Activated naive CD4-positive, alpha-beta T cell treated with anti-CD3 and anti-CD28 coated beads for 36 hours (primary cell): ENCODE measurements around the gene CCDC87. TPM values are rescaled to one million over a fixed set of nuclear protein-coding genes. Genes with fewer than 3 reads are reported as not detected.

ENCODE experiments used
- CTCF ChIA-PET: fragments of 350-600 bp; sonication (Branson Sonifier 250); formaldehyde crosslinking; loops from one replicate; lab custom pipeline; 2021; ENCODE audit warnings: antibody characterized with exemption; lab: Charles Lee
- DNase-seq: peaks from one replicate; pipeline ENCODE4 v3.0.0-alpha.2; 2020
- H3K27ac Mint-ChIP-seq: one replicate; pipeline ENCODE4 v1.8.0; 2021; ENCODE audit warnings: mild to moderate bottlenecking, mixed read lengths
- H3K27me3 Mint-ChIP-seq: one replicate; pipeline ENCODE4 v1.8.0; 2021; ENCODE audit warnings: low read depth, mixed read lengths
- H3K36me3 Mint-ChIP-seq: one replicate; pipeline ENCODE4 v1.8.0; 2021; ENCODE audit warnings: low read depth, mixed read lengths
- H3K4me1 Mint-ChIP-seq: one replicate; pipeline ENCODE4 v1.8.0; 2021; ENCODE audit warnings: low read depth, mixed read lengths
- H3K4me3 Mint-ChIP-seq: one replicate; pipeline ENCODE4 v1.8.0; 2021; ENCODE audit warnings: mild to moderate bottlenecking, moderate library complexity, mixed read lengths
- H3K9me3 Mint-ChIP-seq: one replicate; pipeline ENCODE4 v1.8.0; 2021; ENCODE audit warnings: mixed read lengths
- intact Hi-C: fragments of 100-400 bp; cut with micrococcal nuclease; formaldehyde crosslinking; loops from one replicate; pipeline ENCODE4 v1.15.1; 2023
- total RNA-seq, 2 experiments: library from RNA; stranded (reverse); gene quantifications; one replicate each; pipeline ENCODE4 v1.2.3, GENCODE V29; 2021

The CCDC87 gene
- total RNA-seq, 2 experiments from 2014 or later, result 0.07 to 0.12 TPM

DNA sequence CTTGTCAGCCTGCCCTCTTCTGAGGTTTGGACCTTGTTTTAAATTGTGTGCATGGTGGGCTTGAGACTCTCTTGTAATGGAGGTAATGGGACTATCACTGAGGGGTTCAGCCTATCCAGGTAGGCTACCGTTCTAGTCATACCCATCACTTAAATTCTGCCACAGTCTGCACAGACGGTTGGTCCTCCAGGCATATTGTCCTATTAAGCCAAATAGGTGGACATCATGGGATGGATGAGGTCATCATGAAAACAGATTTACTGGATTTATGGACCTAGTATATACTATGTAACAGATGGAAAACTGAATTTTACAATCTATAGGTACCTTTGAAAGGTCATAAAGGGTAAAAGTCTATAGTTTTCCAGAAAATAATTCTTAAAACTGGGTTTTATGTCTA, 36.5 kb upstream of the CCDC87 start:
- H3K27ac Mint-ChIP-seq, result no peak overlapping the region
- no peak for DNase-seq
- H3K36me3 Mint-ChIP-seq, result peaks cover 69% of the 10 kb centered on the region
- no peaks in the 10 kb centered on the region for H3K9me3 Mint-ChIP-seq
- intact Hi-C loops, result no loop called here
- no peak overlapping the region for H3K4me3 Mint-ChIP-seq
- CTCF ChIA-PET, result interaction anchor here (1.2 to 1.3 kb wide), 2 partner anchors 9 to 19 kb away, joined by 3 to 4 read pairs; no protein-coding TSS in a partner anchor
- H3K4me1 Mint-ChIP-seq, result peaks cover 36% of the 10 kb centered on the region
- no peaks in the 10 kb centered on the region for H3K27me3 Mint-ChIP-seq

DNA sequence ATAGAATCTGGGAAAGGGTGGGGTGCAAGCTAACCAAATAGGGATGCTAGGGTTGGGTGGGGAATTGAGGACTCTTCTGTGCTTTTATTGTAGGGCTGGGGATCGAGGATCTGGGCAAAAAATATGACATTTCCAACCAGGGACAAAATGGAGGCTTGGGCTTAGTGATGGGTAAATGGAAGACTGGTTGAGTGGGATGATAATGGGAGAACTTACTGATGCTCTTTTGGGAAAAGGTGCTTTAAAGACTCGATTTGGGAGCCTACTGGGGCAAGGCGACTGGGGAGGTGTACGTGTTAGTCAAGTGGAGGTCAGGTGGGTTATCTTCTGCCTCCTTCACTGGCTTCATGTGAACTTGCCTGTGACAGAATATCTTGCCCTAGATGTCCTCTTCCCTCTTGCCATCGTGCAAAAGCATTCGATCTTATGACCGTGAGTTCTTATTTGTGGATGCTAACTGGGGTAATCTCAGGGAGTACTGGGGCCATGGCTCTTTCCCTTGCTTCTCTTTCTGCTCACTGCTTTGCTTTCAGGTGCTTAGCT, 35.3 kb upstream of the CCDC87 start:
- Mint-ChIP-seq H3K27ac (peak overlapping the region; percentile 37), H3K4me1 (peaks cover 43% of the 10 kb centered on the region), H3K27me3 (no peaks in the 10 kb centered on the region), H3K4me3 (no peak overlapping the region), H3K36me3 (peaks cover 74% of the 10 kb centered on the region), H3K9me3 (no peaks in the 10 kb centered on the region)
- CTCF ChIA-PET, result interaction anchor here (1.2 to 1.3 kb wide), 2 partner anchors 10 to 18 kb away, joined by 3 to 4 read pairs; no protein-coding TSS in a partner anchor
- DNase-seq, result no peak
- intact Hi-C loops, result no loop called here

DNA sequence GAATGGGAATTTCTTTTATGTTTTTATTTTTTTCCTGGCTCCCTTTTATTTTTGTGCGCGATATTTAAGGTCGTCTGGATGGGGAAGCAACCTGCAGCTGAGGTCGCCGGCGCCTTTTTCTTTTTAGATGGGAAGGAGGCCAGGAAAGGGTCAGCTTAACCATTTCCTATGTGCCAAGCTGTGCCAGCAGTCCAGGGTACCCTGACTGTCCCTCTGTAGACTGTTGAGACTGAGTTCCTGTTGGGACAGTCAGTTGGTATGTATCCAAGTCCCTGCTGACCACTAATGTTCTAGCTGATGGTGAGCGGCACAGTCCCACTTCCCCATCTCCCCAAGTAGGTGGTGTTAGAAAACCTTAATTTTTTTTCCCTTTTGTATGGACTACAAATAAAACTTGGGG, 34.1 kb upstream of the CCDC87 start:
- Mint-ChIP-seq H3K9me3 (no peaks in the 10 kb centered on the region), H3K36me3 (peaks cover 74% of the 10 kb centered on the region), H3K4me1 (peaks cover 52% of the 10 kb centered on the region), H3K27me3 (no peaks in the 10 kb centered on the region), H3K27ac (peak overlapping the region; percentile 18), H3K4me3 (no peak overlapping the region)
- intact Hi-C loops, result no loop called here
- CTCF ChIA-PET, result interaction anchor here (1.1 kb wide), 1 partner anchor 11 kb away, joined by 3 read pairs; the partner anchor contains the start of gene RBM4
- DNase-seq, result no peak

DNA sequence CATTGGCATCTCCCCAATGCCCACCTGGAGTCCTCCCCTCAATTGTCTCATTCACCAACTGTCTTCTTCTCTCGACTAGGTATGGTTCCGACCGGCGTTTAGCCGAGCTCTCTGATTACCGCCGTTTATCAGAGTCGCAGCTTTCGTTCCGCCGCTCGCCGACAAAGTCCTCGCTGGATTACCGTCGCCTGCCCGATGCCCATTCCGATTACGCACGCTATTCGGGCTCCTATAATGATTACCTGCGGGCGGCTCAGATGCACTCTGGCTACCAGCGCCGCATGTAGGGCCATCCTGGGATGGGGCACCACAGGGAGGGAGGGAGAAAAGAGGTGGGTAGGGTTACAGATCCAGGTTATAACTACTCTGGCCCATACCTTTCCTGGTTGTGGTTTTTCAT, 33.5 kb upstream of the CCDC87 start:
- Mint-ChIP-seq H3K9me3 (no peaks in the 10 kb centered on the region), H3K27ac (peak overlapping the region; percentile 18), H3K4me3 (no peak overlapping the region), H3K27me3 (no peaks in the 10 kb centered on the region), H3K36me3 (peaks cover 77% of the 10 kb centered on the region), H3K4me1 (peaks cover 55% of the 10 kb centered on the region)
- intact Hi-C loops, result no loop called here
- CTCF ChIA-PET, result no interaction called here
- no peak for DNase-seq

DNA sequence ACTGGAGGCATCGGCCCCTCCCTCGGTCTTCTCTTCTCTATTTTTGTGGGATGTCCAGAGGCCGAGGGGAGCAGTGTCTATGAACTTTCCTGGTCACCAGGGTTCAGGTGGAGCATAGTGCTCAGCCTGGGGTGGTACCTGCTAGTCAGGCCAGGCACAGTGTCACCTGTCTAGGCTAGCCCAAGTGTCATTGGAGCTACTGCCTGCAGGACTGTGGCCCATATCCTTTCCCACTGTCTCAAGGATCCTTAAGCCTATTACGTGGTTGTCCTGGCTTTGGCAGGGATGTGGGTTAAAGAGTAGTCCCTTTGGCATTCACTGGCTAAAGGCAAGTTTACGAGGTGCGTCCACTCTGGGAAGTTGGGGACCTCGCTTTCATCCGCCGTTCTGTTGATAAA, 32.9 kb upstream of the CCDC87 start:
- no peak overlapping the region for H3K4me3 Mint-ChIP-seq
- H3K27ac Mint-ChIP-seq, result no peak overlapping the region
- CTCF ChIA-PET, result no interaction called here
- no peaks in the 10 kb centered on the region for H3K9me3 Mint-ChIP-seq
- intact Hi-C loops, result no loop called here
- no peaks in the 10 kb centered on the region for H3K27me3 Mint-ChIP-seq
- H3K36me3 Mint-ChIP-seq, result peaks cover 82% of the 10 kb centered on the region
- H3K4me1 Mint-ChIP-seq, result peaks cover 59% of the 10 kb centered on the region
- DNase-seq, result no peak

DNA sequence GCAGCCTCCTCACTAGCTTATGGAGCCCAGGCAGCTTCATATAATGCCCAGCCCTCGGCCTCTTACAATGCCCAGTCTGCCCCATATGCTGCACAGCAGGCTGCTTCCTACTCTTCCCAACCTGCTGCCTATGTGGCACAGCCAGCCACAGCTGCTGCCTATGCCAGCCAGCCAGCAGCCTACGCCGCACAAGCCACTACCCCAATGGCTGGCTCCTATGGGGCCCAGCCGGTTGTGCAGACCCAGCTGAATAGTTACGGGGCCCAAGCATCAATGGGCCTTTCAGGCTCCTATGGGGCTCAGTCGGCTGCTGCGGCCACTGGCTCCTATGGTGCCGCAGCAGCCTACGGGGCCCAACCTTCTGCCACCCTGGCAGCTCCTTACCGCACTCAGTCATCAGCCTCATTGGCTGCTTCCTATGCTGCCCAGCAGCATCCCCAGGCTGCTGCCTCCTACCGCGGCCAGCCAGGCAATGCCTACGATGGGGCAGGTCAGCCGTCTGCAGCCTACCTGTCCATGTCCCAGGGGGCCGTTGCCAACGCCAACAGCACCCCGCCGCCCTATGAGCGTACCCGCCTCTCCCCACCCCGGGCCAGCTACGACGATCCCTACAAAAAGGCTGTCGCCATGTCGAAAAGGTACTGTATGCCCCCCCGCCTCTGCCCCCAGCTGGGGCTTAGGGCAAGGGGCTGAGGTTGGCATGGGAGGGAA, 32.3 kb upstream of the CCDC87 start:
- Mint-ChIP-seq H3K9me3 (no peaks in the 10 kb centered on the region), H3K36me3 (peaks cover 83% of the 10 kb centered on the region), H3K27me3 (no peaks in the 10 kb centered on the region), H3K4me1 (peaks cover 62% of the 10 kb centered on the region), H3K27ac (no peak overlapping the region), H3K4me3 (no peak overlapping the region)
- no peak for DNase-seq
- intact Hi-C loops, result no loop called here
- CTCF ChIA-PET, result interaction anchor here (1.2 kb wide), 1 partner anchor 33 kb away, joined by 3 read pairs; no protein-coding TSS in a partner anchor

DNA sequence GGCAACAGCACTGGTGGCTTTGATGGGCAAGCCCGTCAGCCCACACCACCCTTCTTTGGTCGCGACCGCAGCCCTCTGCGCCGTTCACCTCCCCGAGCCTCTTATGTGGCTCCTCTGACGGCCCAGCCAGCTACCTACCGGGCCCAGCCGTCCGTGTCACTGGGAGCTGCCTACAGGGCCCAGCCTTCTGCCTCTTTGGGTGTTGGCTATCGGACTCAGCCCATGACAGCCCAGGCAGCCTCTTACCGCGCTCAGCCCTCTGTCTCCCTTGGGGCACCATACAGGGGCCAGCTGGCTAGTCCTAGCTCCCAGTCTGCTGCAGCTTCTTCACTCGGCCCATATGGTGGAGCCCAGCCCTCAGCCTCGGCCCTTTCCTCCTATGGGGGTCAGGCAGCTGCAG, 31.6 kb upstream of the CCDC87 start:
- intact Hi-C loops, result no loop called here
- Mint-ChIP-seq H3K27ac (no peak overlapping the region), H3K4me1 (peaks cover 63% of the 10 kb centered on the region), H3K4me3 (no peak overlapping the region), H3K36me3 (peaks cover 82% of the 10 kb centered on the region), H3K9me3 (peaks cover 1% of the 10 kb centered on the region), H3K27me3 (no peaks in the 10 kb centered on the region)
- DNase-seq, result no peak
- CTCF ChIA-PET, result interaction anchor here (1.2 kb wide), 1 partner anchor 32 kb away, joined by 3 read pairs; no protein-coding TSS in a partner anchor

DNA sequence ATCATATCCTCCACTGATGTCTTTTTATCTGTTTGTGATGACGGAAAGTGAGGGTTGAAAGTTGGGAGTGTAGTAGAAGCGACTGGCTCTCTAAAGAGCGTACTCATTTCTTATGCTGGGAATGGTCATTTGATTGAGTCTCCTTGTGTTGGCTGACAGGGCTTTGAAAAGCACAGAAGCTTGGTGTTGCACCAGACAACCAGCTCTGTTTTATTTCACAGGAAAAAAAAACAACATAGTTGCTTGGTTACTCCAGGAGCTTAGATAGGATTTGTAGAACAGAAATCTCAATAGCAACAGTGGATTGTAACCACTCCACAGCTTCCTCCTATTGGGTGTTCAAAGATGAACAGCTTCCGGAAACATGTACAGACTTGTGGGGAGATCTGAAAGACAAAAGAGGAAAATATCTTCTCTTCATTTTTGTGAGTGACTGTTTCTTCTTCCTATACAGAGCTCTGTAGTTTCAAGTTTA, 26.3 kb upstream of the CCDC87 start:
- Mint-ChIP-seq H3K4me3 (peak overlapping the region; percentile 98), H3K36me3 (peaks cover 76% of the 10 kb centered on the region), H3K9me3 (peaks cover 1% of the 10 kb centered on the region), H3K27ac (peak overlapping the region; percentile 98), H3K4me1 (peaks cover 58% of the 10 kb centered on the region), H3K27me3 (no peaks in the 10 kb centered on the region)
- peak; percentile 35 for DNase-seq
- CTCF ChIA-PET, result interaction anchor here (0.7 to 1.5 kb wide), 5 partner anchors 19 to 41 kb away, joined by 3 to 5 read pairs (median 3); partner anchors contain the start of gene RBM4
- intact Hi-C loops, result loop anchor here (1.0 to 10.0 kb wide), 4 partner anchors 272 to 1197 kb away; partner anchors contain the start of genes B4GAT1, BRMS1, KDM2A and NEAT1

DNA sequence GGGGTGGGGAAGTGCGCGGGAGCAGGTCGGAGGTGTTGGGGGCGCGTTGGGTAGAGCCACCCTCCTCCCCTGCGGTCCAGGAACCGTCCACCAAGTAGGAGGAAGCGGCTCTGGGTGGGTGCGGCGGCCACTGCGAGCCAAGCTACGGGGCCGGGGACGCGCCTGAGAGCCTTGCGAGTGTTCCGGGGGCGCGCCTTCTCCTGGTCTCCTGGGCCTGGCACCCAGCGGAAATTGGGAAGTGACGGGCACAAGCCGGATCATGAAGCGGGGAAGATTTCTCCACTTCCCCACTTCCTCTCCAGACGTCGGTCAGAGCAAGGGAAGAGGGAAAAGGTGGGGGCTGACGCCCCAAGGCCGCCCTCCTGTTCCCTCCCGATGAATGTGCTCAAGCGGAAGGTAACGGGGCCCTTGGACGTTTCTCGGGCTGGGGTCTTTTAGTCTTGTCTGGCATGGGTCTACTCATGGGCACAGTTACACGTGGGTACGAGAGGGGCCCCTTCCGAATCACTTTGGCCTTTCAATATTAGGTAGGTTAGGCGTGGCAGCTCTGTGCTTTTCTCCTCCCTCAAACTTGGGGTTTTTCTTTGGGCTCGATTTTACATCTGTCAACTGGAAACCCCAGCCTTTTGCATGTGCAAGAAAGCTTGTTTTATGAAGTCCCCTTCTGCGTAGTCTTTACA, 24.4 kb upstream of the CCDC87 start:
- Mint-ChIP-seq H3K27ac (peak overlapping the region; percentile 98), H3K4me1 (peaks cover 43% of the 10 kb centered on the region), H3K27me3 (no peaks in the 10 kb centered on the region), H3K9me3 (peaks cover 1% of the 10 kb centered on the region), H3K36me3 (peaks cover 58% of the 10 kb centered on the region), H3K4me3 (peak overlapping the region; percentile 98)
- CTCF ChIA-PET, result interaction anchor here (1.2 to 2.4 kb wide), 2 partner anchors 21 to 23 kb away, joined by 3 to 11 read pairs; partner anchors contain the start of gene RBM4
- peak; percentile 50 for DNase-seq
- intact Hi-C loops, result loop anchor here (2.0 to 10.0 kb wide), 5 partner anchors 70 to 1195 kb away; partner anchors contain the start of genes ACTN3, B4GAT1, BRMS1 and NEAT1

DNA sequence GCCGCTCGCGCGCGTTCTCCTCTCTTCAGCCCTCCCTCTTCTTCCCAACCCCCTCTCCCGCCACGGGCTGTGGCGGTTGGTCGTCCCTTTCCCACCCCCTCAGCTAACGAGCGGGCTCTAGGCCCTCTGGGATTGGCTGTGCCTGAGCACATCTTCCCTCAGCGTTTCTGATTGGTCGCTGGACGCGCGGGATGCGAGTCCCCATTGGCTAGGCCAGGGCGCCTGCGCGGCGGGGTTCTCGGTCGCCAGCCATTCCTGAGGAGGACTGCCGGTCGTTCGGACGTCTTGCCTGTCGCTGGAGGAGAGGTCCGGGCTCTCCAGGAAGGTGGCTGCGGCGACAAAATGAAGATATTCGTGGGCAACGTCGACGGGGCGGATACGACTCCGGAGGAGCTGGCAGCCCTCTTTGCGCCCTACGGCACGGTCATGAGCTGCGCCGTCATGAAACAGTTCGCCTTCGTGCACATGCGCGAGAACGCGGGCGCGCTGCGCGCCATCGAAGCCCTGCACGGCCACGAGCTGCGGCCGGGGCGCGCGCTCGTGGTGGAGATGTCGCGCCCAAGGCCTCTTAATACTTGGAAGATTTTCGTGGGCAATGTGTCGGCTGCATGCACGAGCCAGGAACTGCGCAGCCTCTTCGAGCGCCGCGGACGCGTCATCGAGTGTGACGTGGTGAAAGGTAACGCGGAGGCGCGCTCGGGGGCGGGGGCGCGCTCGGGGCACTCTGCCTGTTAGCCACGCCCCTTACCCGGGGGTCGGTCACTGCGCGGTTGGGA, 23.7 kb upstream of the CCDC87 start, which contains the start of gene RBM14:
Gene RBM14, plus strand, starts transcription at position 252 of the 776 bp plus-strand sequence. Its CDS starts 91 bp downstream, at position 343.
- Mint-ChIP-seq H3K36me3 (peaks cover 52% of the 10 kb centered on the region), H3K27me3 (no peaks in the 10 kb centered on the region), H3K4me1 (peaks cover 36% of the 10 kb centered on the region), H3K9me3 (peaks cover 1% of the 10 kb centered on the region), H3K4me3 (peak within 1 kb of the TSS; percentile 98), H3K27ac (peak within 1 kb of the TSS; percentile 98)
- CTCF ChIA-PET, result interaction anchor here (1.2 to 2.4 kb wide), 2 partner anchors 21 to 22 kb away, joined by 3 to 11 read pairs; partner anchors contain the start of gene RBM4
- intact Hi-C loops, result loop anchor here (1.0 to 10.0 kb wide), 9 partner anchors 22 to 1194 kb away; partner anchors contain the start of genes ACTN3, B4GAT1, BRMS1 and CCDC87
- peak; percentile 99 for DNase-seq

DNA sequence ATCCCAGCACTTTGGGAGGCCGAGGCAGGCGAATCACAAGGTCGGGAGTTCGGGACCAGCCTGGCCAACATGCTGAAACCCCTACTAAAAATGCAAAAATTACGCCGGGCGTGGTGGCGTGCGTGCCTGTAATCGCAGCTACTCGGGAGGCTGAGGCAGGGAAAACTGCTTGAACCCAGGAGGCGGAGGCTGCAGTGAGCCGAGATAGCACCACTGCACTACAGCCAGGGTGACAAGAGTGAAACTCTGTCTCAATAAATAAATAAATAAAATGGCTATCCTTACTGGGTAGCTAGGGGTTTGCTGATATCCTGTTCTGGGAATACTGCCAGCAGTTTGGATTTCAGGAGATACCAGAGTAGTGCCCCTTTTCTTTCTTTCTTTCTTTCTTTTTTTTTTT, 21.2 kb upstream of the CCDC87 start:
- CTCF ChIA-PET, result interaction anchor here (0.6 to 1.1 kb wide), 4 partner anchors 11 to 654 kb away, joined by 3 to 4 read pairs (median 4); no protein-coding TSS in a partner anchor
- intact Hi-C loops, result loop anchor here (10.0 kb wide), 1 partner anchor 341 kb away; the partner anchor contains the start of gene PC
- H3K36me3 Mint-ChIP-seq, result peaks cover 33% of the 10 kb centered on the region

More for the DNA sequence above, 21.2 kb upstream of the CCDC87 start:
- Mint-ChIP-seq H3K9me3 (no peaks in the 10 kb centered on the region), H3K4me1 (peaks cover 24% of the 10 kb centered on the region), H3K4me3 (no peak overlapping the region), H3K27me3 (no peaks in the 10 kb centered on the region), H3K27ac (no peak overlapping the region)
- DNase-seq, result no peak
